WTC11 (cell line): ENCODE measurements around the gene SORCS2. TPM values are rescaled to one million over a fixed set of nuclear protein-coding genes. Genes with fewer than 3 reads are reported as not detected.

Experiments used
- ATAC-seq: fragments of 200-7000 bp; cut with Tn5 transposase; 2 replicates; pipeline ENCODE4 v1.10.0; 2021; ENCODE audit warnings: mild to moderate bottlenecking, moderate library complexity
- CTCF ChIA-PET: fragments of 300-600 bp; sonication (Branson Sonifier 250); formaldehyde crosslinking; loops from one replicate; lab custom pipeline; 2021; ENCODE audit warnings: antibody characterized with exemption; lab: Charles Lee
- POLR2A ChIA-PET: fragments of 350-600 bp; sonication (Branson Sonifier 250); formaldehyde crosslinking; loops from one replicate; lab custom pipeline; 2021; ENCODE audit warnings: antibody characterized with exemption; lab: Charles Lee
- DNase-seq: peaks from one replicate; pipeline ENCODE4 v3.0.0; 2021; ENCODE audit warnings: low spot score
- H3K27ac Mint-ChIP-seq: 2 replicates; pipeline ENCODE4 v1.8.0; 2021; ENCODE audit warnings: mixed read lengths
- H3K27me3 Mint-ChIP-seq: 2 replicates; pipeline ENCODE4 v1.8.0; 2021; ENCODE audit warnings: low read depth, mild to moderate bottlenecking, moderate library complexity, mixed read lengths
- H3K36me3 Mint-ChIP-seq: 2 replicates; pipeline ENCODE4 v1.8.0; 2021; ENCODE audit warnings: mixed read lengths
- H3K4me1 Mint-ChIP-seq: 2 replicates; pipeline ENCODE4 v1.8.0; 2022; ENCODE audit warnings: mixed read lengths
- H3K4me3 Mint-ChIP-seq: 2 replicates; pipeline ENCODE4 v1.8.0; 2021; ENCODE audit warnings: mild to moderate bottlenecking, moderate library complexity, mixed read lengths
- H3K9me3 Mint-ChIP-seq: 2 replicates; pipeline ENCODE4 v1.8.0; 2021; ENCODE audit warnings: mixed read lengths
- ARID4B ChIP-seq: sonication (generic); formaldehyde crosslinking; IDR thresholded peaks from 2 replicates; pipeline ENCODE4 v1.8.0; 2023; ENCODE audit warnings: missing genetic modification reagents, mild to moderate bottlenecking, borderline replicate concordance
- ATF1 ChIP-seq: sonication (generic); formaldehyde crosslinking; IDR thresholded peaks from 2 replicates; pipeline ENCODE4 v1.8.1; 2023; ENCODE audit warnings: mild to moderate bottlenecking, moderate library complexity, missing genetic modification reagents
- CTCF ChIP-seq: fragments of 200-600 bp; IDR thresholded peaks from 2 replicates; pipeline ENCODE4 v1.8.0; 2022; ENCODE audit warnings: antibody characterized with exemption
- E2F4 ChIP-seq: sonication (generic); formaldehyde crosslinking; IDR thresholded peaks from 2 replicates; pipeline ENCODE4 v1.8.1; 2022; ENCODE audit warnings: low read depth, mild to moderate bottlenecking, moderate library complexity, missing genetic modification reagents, borderline replicate concordance
- ETV6 ChIP-seq: sonication (generic); formaldehyde crosslinking; IDR thresholded peaks from 2 replicates; pipeline ENCODE4 v1.8.1; 2022; ENCODE audit warnings: mild to moderate bottlenecking, missing genetic modification reagents
- FOXK1 ChIP-seq: sonication (generic); formaldehyde crosslinking; IDR thresholded peaks from 2 replicates; pipeline ENCODE4 v1.8.0; 2022; ENCODE audit warnings: mild to moderate bottlenecking, moderate library complexity, missing genetic modification reagents
- FOXP1 ChIP-seq: sonication (generic); formaldehyde crosslinking; IDR thresholded peaks from 2 replicates; pipeline ENCODE4 v1.8.0; 2022; ENCODE audit warnings: missing genetic modification reagents, mild to moderate bottlenecking, moderate library complexity, borderline replicate concordance
- MXD4 ChIP-seq: fragments of 250-450 bp; sonication (Bioruptor Pico); IDR thresholded peaks from 2 replicates; pipeline ENCODE4 v1.8.0; 2021; ENCODE audit warnings: mild to moderate bottlenecking, moderate library complexity, borderline replicate concordance
- MYBL2 ChIP-seq: sonication (generic); formaldehyde crosslinking; IDR thresholded peaks from 2 replicates; pipeline ENCODE4 v1.8.1; 2023; ENCODE audit warnings: mild to moderate bottlenecking, moderate library complexity, missing genetic modification reagents
- SP1 ChIP-seq: sonication (generic); formaldehyde crosslinking; conservative IDR thresholded peaks from 2 replicates; pipeline ENCODE4 v1.8.1; 2022; ENCODE audit warnings: missing genetic modification reagents
- ZNF425 ChIP-seq: fragments of 250-450 bp; sonication (Bioruptor Pico); conservative IDR thresholded peaks from 2 replicates; pipeline ENCODE4 v1.9.0; 2021; ENCODE audit warnings: mild to moderate bottlenecking
- total RNA-seq: library from RNA; stranded (reverse); gene quantifications from 3 replicates; pipeline ENCODE4 v1.2.3, GENCODE V29; 2021

SORCS2 gene
- total RNA-seq, 1 experiment from 2014 or later, result 6.6 TPM

- Mint-ChIP-seq H3K27me3 (peaks cover 50% of the 10 kb centered on the region), H3K9me3 (no peaks in the 10 kb centered on the region)
Measured at GRCh38 chr4:7191546-7192251, 639 bp upstream of the SORCS2 start.

More at GRCh38 chr4:7191546-7192251, 639 bp upstream of the SORCS2 start:
- TF ChIP-seq ATF1 (CRISPR knock-in tag), result no peak
- no peak for TF ChIP-seq MXD4 (CRISPR knock-in tag)
- TF ChIP-seq FOXK1, result no peak
- TF ChIP-seq ZNF425 (CRISPR knock-in tag), result no peak
- no peak for TF ChIP-seq SP1
- TF ChIP-seq FOXP1 (CRISPR knock-in tag), result no peak
- TF ChIP-seq E2F4 (CRISPR knock-in tag), result no peak
- no peak for TF ChIP-seq CTCF
- no peak for TF ChIP-seq ETV6 (CRISPR knock-in tag)
- no peak for TF ChIP-seq MYBL2 (CRISPR knock-in tag)
- TF ChIP-seq ARID4B (CRISPR knock-in tag), result no peak
- POLR2A ChIA-PET, result no interaction called here
- ATAC-seq, result no peak
- Mint-ChIP-seq H3K27ac (no peak overlapping the region), H3K4me3 (peak overlapping the region; percentile 65), H3K36me3 (no peaks in the 10 kb centered on the region), H3K4me1 (peaks cover 20% of the 10 kb centered on the region)
- CTCF ChIA-PET, result interaction anchor here (0.6 to 3.8 kb wide), 21 partner anchors 10 to 528 kb away, joined by 3 to 24 read pairs (median 4); no protein-coding TSS in a partner anchor
- DNase-seq, result no peak
